H9 (cell line): Measurements from ENCODE around the gene PCED1A. TPM values are rescaled to one million over a fixed set of nuclear protein-coding genes. Genes with fewer than 3 reads are reported as not detected.

Experiments
- DNase-seq: peaks from one replicate; pipeline ENCODE4 v3.0.0-alpha.2; 2017
- H2AFZ ChIP-seq: one replicate; pipeline ENCODE4 v1.6.1; 2013; ENCODE audit warnings: mild to moderate bottlenecking, low read length, control low read depth, moderate library complexity
- H2AK5ac ChIP-seq: 2 replicates; pipeline ENCODE4 v1.6.1; 2013; ENCODE audit warnings: low read length, control low read depth, mixed read lengths; ENCODE audit not compliant: insufficient read length
- H2BK120ac ChIP-seq: one replicate; pipeline ENCODE4 v1.6.1; 2013; ENCODE audit warnings: low read depth, mild to moderate bottlenecking, low read length, control low read depth, inconsistent platforms; ENCODE audit not compliant: poor library complexity, severe bottlenecking
- H2BK12ac ChIP-seq: 2 replicates; pipeline ENCODE4 v1.6.1; 2013; ENCODE audit warnings: low read length, control low read depth, mixed read lengths, low read depth; ENCODE audit not compliant: insufficient read length
- H2BK15ac ChIP-seq: 2 replicates; pipeline ENCODE4 v1.6.1; 2013; ENCODE audit warnings: low read depth, low read length, control low read depth
- H2BK20ac ChIP-seq: one replicate; pipeline ENCODE4 v1.6.1; 2013; ENCODE audit warnings: low read depth, mild to moderate bottlenecking, low read length, control low read depth, inconsistent platforms; ENCODE audit not compliant: poor library complexity, severe bottlenecking
- H2BK5ac ChIP-seq: 2 replicates; pipeline ENCODE4 v1.6.1; 2013; ENCODE audit warnings: low read length, control low read depth, mixed read lengths; ENCODE audit not compliant: insufficient read length
- H3K14ac ChIP-seq: 2 replicates; pipeline ENCODE4 v1.6.1; 2013; ENCODE audit warnings: low read length, control low read depth; ENCODE audit not compliant: insufficient read depth
- H3K18ac ChIP-seq: 2 replicates; pipeline ENCODE4 v1.6.1; 2013; ENCODE audit warnings: low read depth, mild to moderate bottlenecking, mixed read lengths, low read length, control low read depth; ENCODE audit not compliant: insufficient read length
- H3K23ac ChIP-seq: 2 replicates; pipeline ENCODE4 v1.6.1; 2013; ENCODE audit warnings: low read length, control low read depth, mixed read lengths, low read depth; ENCODE audit not compliant: insufficient read length
- H3K23me2 ChIP-seq: 2 replicates; pipeline ENCODE4 v1.6.1; 2013; ENCODE audit warnings: low read depth, mild to moderate bottlenecking, mixed read lengths, low read length, control low read depth; ENCODE audit not compliant: insufficient read length, poor library complexity, severe bottlenecking
- H3K27ac ChIP-seq: 2 replicates; pipeline ENCODE4 v1.5.1; 2013; ENCODE audit warnings: low read length, control low read depth, mixed read lengths, low read depth; ENCODE audit not compliant: insufficient read length
- H3K27me3 ChIP-seq: 2 replicates; pipeline ENCODE4 v1.6.1; 2013; ENCODE audit warnings: low read length, control low read depth, inconsistent platforms; ENCODE audit not compliant: insufficient read depth
- H3K4ac ChIP-seq: 2 replicates; pipeline ENCODE4 v1.6.1; 2013; ENCODE audit warnings: low read depth, mild to moderate bottlenecking, control low read depth, inconsistent platforms, low read length, moderate library complexity
- H3K4me1 ChIP-seq: 2 replicates; pipeline ENCODE4 v1.6.1; 2013; ENCODE audit warnings: low read length, control low read depth, inconsistent platforms; ENCODE audit not compliant: insufficient read depth
- H3K4me2 ChIP-seq: 2 replicates; pipeline ENCODE4 v1.6.1; 2013; ENCODE audit warnings: low read length, control low read depth, mixed read lengths; ENCODE audit not compliant: insufficient read length, insufficient read depth
- H3K56ac ChIP-seq: 2 replicates; pipeline ENCODE4 v1.6.1; 2013; ENCODE audit warnings: low read depth, mild to moderate bottlenecking, mixed read lengths, low read length, control low read depth; ENCODE audit not compliant: insufficient read length
- H3K79me1 ChIP-seq: 2 replicates; pipeline ENCODE4 v1.6.1; 2013; ENCODE audit warnings: low read depth, mild to moderate bottlenecking, moderate library complexity, low read length, control low read depth, inconsistent platforms; ENCODE audit not compliant: insufficient read depth, poor library complexity, severe bottlenecking
- H3K79me2 ChIP-seq: 2 replicates; pipeline ENCODE4 v1.6.1; 2013; ENCODE audit warnings: low read length, control low read depth, inconsistent platforms; ENCODE audit not compliant: insufficient read depth
- H3K9ac ChIP-seq: 2 replicates; pipeline ENCODE4 v1.6.1; 2013; ENCODE audit warnings: low read length, control low read depth, mixed read lengths; ENCODE audit not compliant: insufficient read length; ENCODE audit errors: extremely low read depth
- H3K9me3 ChIP-seq: one replicate; pipeline ENCODE4 v1.6.1; 2013; ENCODE audit warnings: low read depth, low read length, inconsistent platforms; ENCODE audit not compliant: control insufficient read depth
- H3T11ph ChIP-seq: one replicate; pipeline ENCODE4 v1.6.1; 2013; ENCODE audit warnings: mild to moderate bottlenecking, low read length, control low read depth, inconsistent platforms
- H4K20me1 ChIP-seq: one replicate; pipeline ENCODE4 v1.6.1; 2013; ENCODE audit not compliant: control insufficient read depth, insufficient read length, insufficient read depth
- H4K5ac ChIP-seq: 2 replicates; pipeline ENCODE4 v1.6.1; 2013; ENCODE audit warnings: low read depth, mild to moderate bottlenecking, mixed read lengths, low read length, control low read depth; ENCODE audit not compliant: insufficient read length
- H4K8ac ChIP-seq: replicated peaks from 2 replicates; pipeline ENCODE4 v1.6.1; 2013; ENCODE audit warnings: low read length, control low read depth, mixed read lengths, low read depth; ENCODE audit not compliant: insufficient read length
- H4K91ac ChIP-seq: 2 replicates; pipeline ENCODE4 v1.6.1; 2013; ENCODE audit warnings: low read depth, mild to moderate bottlenecking, moderate library complexity, mixed read lengths, low read length, control low read depth; ENCODE audit not compliant: insufficient read length
- H3K27ac Mint-ChIP-seq, 3 experiments: 2 replicates in 2 of 3; 3 replicates in 1 of 3; pipeline ENCODE4 v1.8.0; 2020 to 2021; ENCODE audit warnings: mixed read lengths in 3 of 3, mild to moderate bottlenecking in 1 of 3, moderate library complexity in 1 of 3
- H3K27me3 Mint-ChIP-seq: 2 replicates; pipeline ENCODE4 v1.8.0; 2021; ENCODE audit warnings: low read depth, mild to moderate bottlenecking, moderate library complexity, mixed read lengths
- H3K36me3 Mint-ChIP-seq, 3 experiments: 2 replicates in 2 of 3; 3 replicates in 1 of 3; pipeline ENCODE4 v1.8.0; 2020 to 2021; ENCODE audit warnings: low read depth in 3 of 3, mixed read lengths in 3 of 3; ENCODE audit not compliant: insufficient read depth in 1 of 3
- H3K4me1 Mint-ChIP-seq, 2 experiments: 2 replicates each; pipeline ENCODE4 v1.8.0; 2020; ENCODE audit warnings: mixed read lengths in 2 of 2
- H3K4me3 Mint-ChIP-seq, 2 experiments: 2 replicates in 1 of 2; 3 replicates in 1 of 2; pipeline ENCODE4 v1.8.0; 2020 to 2021; ENCODE audit warnings: mild to moderate bottlenecking in 2 of 2, mixed read lengths in 2 of 2, moderate library complexity in 1 of 2
- H3K9me3 Mint-ChIP-seq, 2 experiments: 2 replicates in 1 of 2; 3 replicates in 1 of 2; pipeline ENCODE4 v1.8.0; 2020; ENCODE audit warnings: mild to moderate bottlenecking in 2 of 2, mixed read lengths in 2 of 2, moderate library complexity in 1 of 2
- CTCF ChIP-seq: fragments of 200-600 bp; sonication (generic); conservative IDR thresholded peaks from 3 replicates; pipeline ENCODE4 v1.8.0; 2021; ENCODE audit warnings: antibody characterized with exemption, mild to moderate bottlenecking
- WGBS: extraction: QIAGEN DNeasy Blood & Tissue Kit; methylation state at CpG from one replicate; pipeline ENCODE4 v1.1.7; 2013; ENCODE audit warnings: missing lambda C conversion rate, low lambda C conversion rate, mixed read lengths; ENCODE audit not compliant: insufficient read length; ENCODE audit errors: extremely low coverage; 5-methylcytosine and 5-hydroxymethylcytosine counted together
- total RNA-seq: library from RNA; stranded (reverse); gene quantifications from 2 replicates; pipeline ENCODE4 v1.2.1, GENCODE V29; 2021

Gene PCED1A
- total RNA-seq, 1 experiment from 2014 or later, result 30.8 TPM

DNA sequence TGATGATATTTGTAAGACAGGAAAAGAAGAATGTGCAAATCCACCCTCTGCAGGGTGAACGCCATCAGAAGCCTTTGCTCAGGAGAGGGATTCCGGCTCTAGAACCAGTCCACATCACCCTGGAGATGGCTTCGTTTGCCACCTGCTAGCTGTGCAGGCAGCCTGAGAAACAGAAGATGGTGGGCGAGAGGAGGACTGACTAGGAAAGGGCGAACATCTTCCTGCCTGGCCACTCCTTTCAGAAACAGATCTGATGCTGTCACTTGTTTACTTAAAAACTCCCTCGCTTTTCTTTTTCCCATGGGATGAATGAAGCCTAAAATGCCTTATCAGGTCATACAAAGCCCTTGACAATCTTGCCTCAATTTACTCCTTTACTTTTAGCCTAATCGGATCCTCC lies 34.0 kb upstream of the PCED1A start:
- H3K27ac ChIP-seq, result no peak overlapping the region
- H3K56ac ChIP-seq, result no peak overlapping the region
- no peak overlapping the region for H4K5ac ChIP-seq
- Mint-ChIP-seq H3K27me3 (peaks cover 25% of the 10 kb centered on the region), H3K4me3 (peak overlapping the region; percentile 90 to 93), H3K36me3 (peaks cover 2 to 17% (median 12%) of the 10 kb centered on the region in 3 experiments; a peak in 6 of 7 replicates), H3K4me1 (peaks cover 32 to 42% of the 10 kb centered on the region in 2 experiments), H3K27ac (0 out of 7 replicates have a peak overlapping the region, but pooled peaks of 1 of the 3 experiments have one; percentile 6), H3K9me3 (no peaks in the 10 kb centered on the region)
- no peak overlapping the region for H2BK15ac ChIP-seq
- no peak overlapping the region for H3K23ac ChIP-seq
- H2BK20ac ChIP-seq, result no peak overlapping the region
- H3K79me2 ChIP-seq, result peaks cover 3% of the 10 kb centered on the region; the same call in 1 of the 2 replicates
- TF ChIP-seq CTCF, result no peak
- H3K27me3 ChIP-seq, result peaks cover 2% of the 10 kb centered on the region; the same call in 1 of the 2 replicates
- no peak overlapping the region for H4K91ac ChIP-seq
- H2BK120ac ChIP-seq, result no peak overlapping the region
- H3K18ac ChIP-seq, result no peak overlapping the region
- H4K8ac ChIP-seq, result no peak overlapping the region
- no peak overlapping the region for H2AK5ac ChIP-seq
- no peak overlapping the region for H3K4ac ChIP-seq
- H3K23me2 ChIP-seq, result peaks cover 18% of the 10 kb centered on the region
- no peaks in the 10 kb centered on the region for H4K20me1 ChIP-seq
- no peak overlapping the region for H3T11ph ChIP-seq
- H3K14ac ChIP-seq, result no peak overlapping the region
- no peak for DNase-seq
- H3K4me1 ChIP-seq, result 0 out of 2 replicates have a peak, but pooled peaks cover 3% of the 10 kb centered on the region
- H2BK12ac ChIP-seq, result no peak overlapping the region
- no peaks in the 10 kb centered on the region for H3K9me3 ChIP-seq
- no CpG with 5 or more reads among the region's 7 CpGs for WGBS
- no peak overlapping the region for H2AFZ ChIP-seq
- H2BK5ac ChIP-seq, result no peak overlapping the region
- H3K79me1 ChIP-seq, result peaks cover 11% of the 10 kb centered on the region
- peak overlapping the region; percentile 39 for H3K9ac ChIP-seq
- peak overlapping the region; percentile 76 for H3K4me2 ChIP-seq
